HCT116 (cell line): ENCODE results near the gene GNG2. TPM values are rescaled to one million over a fixed set of nuclear protein-coding genes. Genes with fewer than 3 reads are reported as not detected.

Source experiments
- ATAC-seq: fragments of 200-7000 bp; cut with Tn5 transposase; 2 replicates; pipeline ENCODE4 v1.9.1; 2020; ENCODE audit warnings: mild to moderate bottlenecking, moderate library complexity
- BruUV-seq: library from RNA; stranded (reverse); fragments of 400-500 nt; replicated peaks from 2 replicates; lab custom pipeline; 2021; lab: Mats Ljungman, UMichigan
- CTCF ChIA-PET: fragments of 300-600 bp; sonication (Branson Sonifier 250); formaldehyde crosslinking; loops from one replicate; lab custom pipeline; 2021; ENCODE audit warnings: antibody characterized with exemption; lab: Charles Lee
- POLR2A ChIA-PET: fragments of 300-600, 350-600 bp; sonication (Branson Sonifier 250); formaldehyde crosslinking; loops from one replicate; lab custom pipeline; 2021; ENCODE audit warnings: antibody characterized with exemption; lab: Charles Lee
- RAD21 ChIA-PET, 2 experiments: fragments of 300-600 bp; sonication (Branson Sonifier 250); formaldehyde crosslinking; loops; one replicate each; lab custom pipeline; 2023; ENCODE audit warnings: low total read pairs in 2 of 2; ENCODE audit not compliant: uncharacterized antibody in 2 of 2, unreplicated experiment in 2 of 2, low non-redundant PET in 1 of 2; lab: Charles Lee
- DNase-seq: peaks from one replicate; pipeline ENCODE4 v3.0.0-alpha.2; 2010; ENCODE audit warnings: low read depth, low spot score
- H2AFZ ChIP-seq: fragments of 200-600 bp; shearing (Covaris generic), sonication (generic); 2 replicates; pipeline ENCODE4 v1.6.1; 2017; ENCODE audit warnings: low read depth, mixed run types, mixed read lengths, antibody characterized with exemption, low read length; ENCODE audit not compliant: poor library complexity, severe bottlenecking
- H3K27ac ChIP-seq: 2 replicates; pipeline ENCODE4 v1.5.1; 2012; ENCODE audit warnings: low read depth, low read length
- H3K27me3 ChIP-seq: fragments of 200-600 bp; sonication (generic); 2 replicates; pipeline ENCODE4 v1.6.1; 2016; ENCODE audit warnings: mixed run types, low read length, mixed read lengths; ENCODE audit not compliant: insufficient read depth
- H3K36me3 ChIP-seq, 2 experiments: fragments of 200-500 bp in 1 of 2; fragments of 200-600 bp in 1 of 2; sonication (Bioruptor generic) in 1 of 2; sonication (generic) in 1 of 2; 2 replicates each; pipeline versions ENCODE4 v1.5.1 to v1.6.1; 2014 to 2016; ENCODE audit warnings: low read length in 2 of 2, inconsistent platforms in 1 of 2, mixed read lengths in 1 of 2, mixed run types in 1 of 2; ENCODE audit not compliant: insufficient read depth in 2 of 2, control insufficient read depth in 1 of 2
- H3K4me1 ChIP-seq, 2 experiments: fragments of 200-600 bp in 1 of 2; sonication (generic) in 1 of 2; 2 replicates each; pipeline versions ENCODE4 v1.5.1 to v1.6.1; 2012 to 2017; ENCODE audit warnings: low read length in 2 of 2, inconsistent platforms in 1 of 2, mild to moderate bottlenecking in 1 of 2, mixed read lengths in 1 of 2, mixed run types in 1 of 2, moderate library complexity in 1 of 2; ENCODE audit not compliant: insufficient read depth in 2 of 2, control insufficient read depth in 1 of 2
- H3K4me2 ChIP-seq: fragments of 200-600 bp; sonication (generic); 2 replicates; pipeline ENCODE4 v1.6.1; 2017; ENCODE audit warnings: mixed run types, low read length, mixed read lengths
- H3K4me3 ChIP-seq, 2 experiments: fragments of 200-600 bp in 1 of 2; sonication (generic) in 1 of 2; replicated peaks in 1 of 2; 2 replicates each; pipeline ENCODE4 v1.5.1; 2011 to 2016; ENCODE audit warnings: low read length in 2 of 2, control low read depth in 1 of 2, low read depth in 1 of 2, mild to moderate bottlenecking in 1 of 2, mixed read lengths in 1 of 2, mixed run types in 1 of 2
- H3K79me2 ChIP-seq: fragments of 200-600 bp; sonication (generic); 2 replicates; pipeline ENCODE4 v1.6.1; 2017; ENCODE audit warnings: mild to moderate bottlenecking, mixed run types, low read length, moderate library complexity, mixed read lengths; ENCODE audit not compliant: insufficient read depth
- H3K9ac ChIP-seq: fragments of 200-600 bp; sonication (generic); 2 replicates; pipeline ENCODE4 v1.6.1; 2016; ENCODE audit warnings: low read length, mixed read lengths
- H3K9me2 ChIP-seq: fragments of 200-600 bp; sonication (generic), shearing (Covaris generic); 2 replicates; pipeline ENCODE4 v1.6.1; 2017; ENCODE audit warnings: mixed run types, mild to moderate bottlenecking, moderate library complexity; ENCODE audit not compliant: insufficient read depth
- H3K9me3 ChIP-seq, 2 experiments: fragments of 200-500 bp in 1 of 2; fragments of 200-600 bp in 1 of 2; sonication (Bioruptor generic) in 1 of 2; sonication (generic) in 1 of 2; 2 replicates each; pipeline ENCODE4 v1.6.1; 2014 to 2017; ENCODE audit warnings: low read length in 2 of 2, mixed read lengths in 2 of 2, inconsistent platforms in 1 of 2, low read depth in 1 of 2, mild to moderate bottlenecking in 1 of 2, mixed run types in 1 of 2, moderate library complexity in 1 of 2; ENCODE audit not compliant: control insufficient read depth in 1 of 2, insufficient read depth in 1 of 2
- H4K20me1 ChIP-seq: fragments of 200-600 bp; sonication (generic), shearing (Covaris generic); 2 replicates; pipeline ENCODE4 v1.6.1; 2017; ENCODE audit warnings: mixed run types, mild to moderate bottlenecking, moderate library complexity; ENCODE audit not compliant: insufficient read depth
- CBX3 ChIP-seq: IDR thresholded peaks from 2 replicates; pipeline ENCODE4 v1.6.1; 2012; ENCODE audit warnings: low read depth
- EGR1 ChIP-seq: IDR thresholded peaks from 2 replicates; pipeline ENCODE4 v1.6.1; 2012; ENCODE audit warnings: low read depth
- EZH2phosphoT487 ChIP-seq: fragments of 200-600 bp; IDR thresholded peaks from 2 replicates; pipeline ENCODE4 v1.6.1; 2018; ENCODE audit warnings: antibody characterized with exemption, borderline replicate concordance
- FOSL1 ChIP-seq: IDR thresholded peaks from 2 replicates; pipeline ENCODE4 v1.6.1; 2012; ENCODE audit warnings: low read depth
- JUND ChIP-seq: IDR thresholded peaks from 2 replicates; pipeline ENCODE4 v1.6.1; 2012
- MAX ChIP-seq: IDR thresholded peaks from 2 replicates; pipeline ENCODE4 v1.6.1; 2012
- POLR2AphosphoS5 ChIP-seq: IDR thresholded peaks from 2 replicates; pipeline ENCODE4 v1.6.1; 2011; ENCODE audit warnings: mild to moderate bottlenecking, low read depth, low read length, moderate library complexity
- RAD21 ChIP-seq: IDR thresholded peaks from 2 replicates; pipeline ENCODE4 v1.6.1; 2012; ENCODE audit warnings: low read depth, mild to moderate bottlenecking
- SP1 ChIP-seq: IDR thresholded peaks from 2 replicates; pipeline ENCODE4 v1.6.1; 2012; ENCODE audit warnings: low read depth
- SRF ChIP-seq: IDR thresholded peaks from 2 replicates; pipeline ENCODE4 v1.6.1; 2012; ENCODE audit warnings: low read depth
- YY1 ChIP-seq: IDR thresholded peaks from 2 replicates; pipeline ENCODE4 v1.6.1; 2011; ENCODE audit warnings: low read length, low read depth, moderate library complexity, mild to moderate bottlenecking; ENCODE audit not compliant: insufficient replicate concordance; ENCODE audit errors: extremely low read depth
- ZFX ChIP-seq: fragments of 450-650 bp; IDR thresholded peaks from 2 replicates; pipeline ENCODE4 v1.6.1; 2017
- ZNF274 ChIP-seq: fragments of 200-500 bp; sonication (Bioruptor generic); IDR thresholded peaks from 2 replicates; pipeline ENCODE4 v1.6.1; 2014; ENCODE audit warnings: mild to moderate bottlenecking, low read depth, low read length, inconsistent platforms
- intact Hi-C: fragments of 100-400 bp; cut with micrococcal nuclease; formaldehyde crosslinking; loops from 2 replicates; pipeline ENCODE4 v1.10.0; 2022
- total RNA-seq: library from RNA; stranded (reverse); gene quantifications from one replicate; pipeline ENCODE4 v1.2.1, GENCODE V29; 2021; ENCODE audit not compliant: unreplicated experiment
- TF ChIP-seq, protein P1 (sequence below): IDR thresholded peaks from 2 replicates; pipeline ENCODE4 v1.6.1; 2011; ENCODE audit warnings: mild to moderate bottlenecking, low read length, moderate library complexity; ENCODE audit not compliant: insufficient replicate concordance; ENCODE audit errors: extremely low read depth
- TF ChIP-seq, protein P2 (sequence below): IDR thresholded peaks from 2 replicates; pipeline ENCODE4 v1.6.1; 2012; ENCODE audit warnings: low read depth

The GNG2 gene
- total RNA-seq, 1 experiment from 2014 or later = 0.74 TPM

- no peak overlapping the region for H3K4me3 ChIP-seq
- TF ChIP-seq SRF (no peak), JUND (no peak), MAX (no peak), CBX3 (no peak), ZFX (no peak), ZNF274 (no peak), RAD21 (no peak), FOSL1 (no peak), YY1 (no peak), EZH2phosphoT487 (no peak), SP1 (no peak), POLR2AphosphoS5 (no peak), EGR1 (no peak)
- TF ChIP-seq, protein P1, sequence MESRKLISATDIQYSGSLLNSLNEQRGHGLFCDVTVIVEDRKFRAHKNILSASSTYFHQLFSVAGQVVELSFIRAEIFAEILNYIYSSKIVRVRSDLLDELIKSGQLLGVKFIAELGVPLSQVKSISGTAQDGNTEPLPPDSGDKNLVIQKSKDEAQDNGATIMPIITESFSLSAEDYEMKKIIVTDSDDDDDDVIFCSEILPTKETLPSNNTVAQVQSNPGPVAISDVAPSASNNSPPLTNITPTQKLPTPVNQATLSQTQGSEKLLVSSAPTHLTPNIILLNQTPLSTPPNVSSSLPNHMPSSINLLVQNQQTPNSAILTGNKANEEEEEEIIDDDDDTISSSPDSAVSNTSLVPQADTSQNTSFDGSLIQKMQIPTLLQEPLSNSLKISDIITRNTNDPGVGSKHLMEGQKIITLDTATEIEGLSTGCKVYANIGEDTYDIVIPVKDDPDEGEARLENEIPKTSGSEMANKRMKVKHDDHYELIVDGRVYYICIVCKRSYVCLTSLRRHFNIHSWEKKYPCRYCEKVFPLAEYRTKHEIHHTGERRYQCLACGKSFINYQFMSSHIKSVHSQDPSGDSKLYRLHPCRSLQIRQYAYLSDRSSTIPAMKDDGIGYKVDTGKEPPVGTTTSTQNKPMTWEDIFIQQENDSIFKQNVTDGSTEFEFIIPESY = no peak
- TF ChIP-seq, protein P2, sequence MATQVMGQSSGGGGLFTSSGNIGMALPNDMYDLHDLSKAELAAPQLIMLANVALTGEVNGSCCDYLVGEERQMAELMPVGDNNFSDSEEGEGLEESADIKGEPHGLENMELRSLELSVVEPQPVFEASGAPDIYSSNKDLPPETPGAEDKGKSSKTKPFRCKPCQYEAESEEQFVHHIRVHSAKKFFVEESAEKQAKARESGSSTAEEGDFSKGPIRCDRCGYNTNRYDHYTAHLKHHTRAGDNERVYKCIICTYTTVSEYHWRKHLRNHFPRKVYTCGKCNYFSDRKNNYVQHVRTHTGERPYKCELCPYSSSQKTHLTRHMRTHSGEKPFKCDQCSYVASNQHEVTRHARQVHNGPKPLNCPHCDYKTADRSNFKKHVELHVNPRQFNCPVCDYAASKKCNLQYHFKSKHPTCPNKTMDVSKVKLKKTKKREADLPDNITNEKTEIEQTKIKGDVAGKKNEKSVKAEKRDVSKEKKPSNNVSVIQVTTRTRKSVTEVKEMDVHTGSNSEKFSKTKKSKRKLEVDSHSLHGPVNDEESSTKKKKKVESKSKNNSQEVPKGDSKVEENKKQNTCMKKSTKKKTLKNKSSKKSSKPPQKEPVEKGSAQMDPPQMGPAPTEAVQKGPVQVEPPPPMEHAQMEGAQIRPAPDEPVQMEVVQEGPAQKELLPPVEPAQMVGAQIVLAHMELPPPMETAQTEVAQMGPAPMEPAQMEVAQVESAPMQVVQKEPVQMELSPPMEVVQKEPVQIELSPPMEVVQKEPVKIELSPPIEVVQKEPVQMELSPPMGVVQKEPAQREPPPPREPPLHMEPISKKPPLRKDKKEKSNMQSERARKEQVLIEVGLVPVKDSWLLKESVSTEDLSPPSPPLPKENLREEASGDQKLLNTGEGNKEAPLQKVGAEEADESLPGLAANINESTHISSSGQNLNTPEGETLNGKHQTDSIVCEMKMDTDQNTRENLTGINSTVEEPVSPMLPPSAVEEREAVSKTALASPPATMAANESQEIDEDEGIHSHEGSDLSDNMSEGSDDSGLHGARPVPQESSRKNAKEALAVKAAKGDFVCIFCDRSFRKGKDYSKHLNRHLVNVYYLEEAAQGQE = no peak
- H3K79me2 ChIP-seq = no peaks in the 10 kb centered on the region
- peaks cover 6% of the 10 kb centered on the region; the same call in 1 of the 2 replicates for H3K27me3 ChIP-seq
- H3K9me2 ChIP-seq = no peaks in the 10 kb centered on the region
- H2AFZ ChIP-seq = no peak overlapping the region
- H3K27ac ChIP-seq = no peak overlapping the region
- no peak overlapping the region for H3K4me2 ChIP-seq
- ChIA-PET POLR2A (no interaction called here), CTCF (interaction anchor here (1.2 kb wide), 1 partner anchor 53 kb away, joined by 3 read pairs; no protein-coding TSS in a partner anchor), RAD21 (no interaction called here)
- intact Hi-C loops = no loop called here
- DNase-seq (no peak), ATAC-seq (no peak)
- H3K4me1 ChIP-seq = no peaks in the 10 kb centered on the region
- H3K9me3 ChIP-seq = no peaks in the 10 kb centered on the region
- no TSS peak for BruUV-seq
- H3K36me3 ChIP-seq = no peaks in the 10 kb centered on the region
- no peak overlapping the region for H3K9ac ChIP-seq
- H4K20me1 ChIP-seq = no peaks in the 10 kb centered on the region
Measured at GRCh38 chr14:52018970-52019369, 158.6 kb downstream of the GNG2 start.
